CD14-positive monocyte (primary cell): ENCODE data around the gene NRG3. TPM values are rescaled to one million over a fixed set of nuclear protein-coding genes. Genes with fewer than 3 reads are reported as not detected.

Experiments used
- DNase-seq, 3 donors: peaks; one replicate each; pipeline ENCODE4 v3.0.0-alpha.2; 2011 to 2022
- H2AFZ ChIP-seq: 2 replicates; pipeline ENCODE4 v1.6.0; 2012; ENCODE audit warnings: mild to moderate bottlenecking, low read depth, low read length, inconsistent platforms; ENCODE audit not compliant: insufficient read depth, poor library complexity, severe bottlenecking
- H3K27ac ChIP-seq, 2 donors: 1 replicate in 1 of 2; 2 replicates in 1 of 2; pipeline ENCODE4 v1.5.1; 2012 to 2013; ENCODE audit warnings: low read length in 2 of 2, control low read depth in 1 of 2, inconsistent platforms in 1 of 2, low read depth in 1 of 2, mild to moderate bottlenecking in 1 of 2
- H3K27me3 ChIP-seq, 2 donors: one replicate each; pipeline versions ENCODE4 v1.6.0 to v1.6.1; 2011 to 2013; ENCODE audit warnings: low read length in 2 of 2; ENCODE audit not compliant: control insufficient read depth in 2 of 2, insufficient read depth in 2 of 2
- H3K36me3 ChIP-seq, 2 donors: replicated peaks in 1 of 2; 1 replicate in 1 of 2; 2 replicates in 1 of 2; pipeline versions ENCODE4 v1.5.1 to v1.6.1; 2012 to 2013; ENCODE audit warnings: low read length in 2 of 2, control low read depth in 1 of 2, inconsistent platforms in 1 of 2, mild to moderate bottlenecking in 1 of 2; ENCODE audit not compliant: insufficient read depth in 2 of 2, control insufficient read depth in 1 of 2
- H3K4me1 ChIP-seq, 2 donors: 1 replicate in 1 of 2; 2 replicates in 1 of 2; pipeline versions ENCODE4 v1.5.1 to v1.6.1; 2012 to 2013; ENCODE audit warnings: low read length in 2 of 2, control low read depth in 1 of 2, inconsistent platforms in 1 of 2, mild to moderate bottlenecking in 1 of 2, moderate library complexity in 1 of 2; ENCODE audit not compliant: insufficient read depth in 2 of 2, control insufficient read depth in 1 of 2
- H3K4me2 ChIP-seq: replicated peaks from 2 replicates; pipeline ENCODE3; 2012; ENCODE audit warnings: low read length, moderate library complexity, mild to moderate bottlenecking; ENCODE audit not compliant: poor library complexity, severe bottlenecking; ENCODE audit errors: extremely low read depth
- H3K4me3 ChIP-seq, 3 experiments: fragments of 200-600 bp in 1 of 3; sonication (generic) in 1 of 3; replicated peaks in 1 of 3; 1 replicate in 2 of 3; 2 replicates in 1 of 3; pipeline ENCODE4 v1.5.1; 2011 to 2013; ENCODE audit warnings: low read length in 3 of 3, mild to moderate bottlenecking in 3 of 3, control low read depth in 2 of 3, low read depth in 2 of 3, inconsistent platforms in 1 of 3, moderate library complexity in 1 of 3
- H3K79me2 ChIP-seq: 2 replicates; pipeline ENCODE4 v1.6.0; 2012; ENCODE audit warnings: mild to moderate bottlenecking, control low read depth, inconsistent platforms, low read length, moderate library complexity; ENCODE audit not compliant: insufficient read depth
- H3K9ac ChIP-seq: 2 replicates; pipeline ENCODE4 v1.6.0; 2017; ENCODE audit warnings: low read length, mild to moderate bottlenecking; ENCODE audit not compliant: insufficient read depth, poor library complexity, severe bottlenecking
- H3K9me3 ChIP-seq, 2 donors: replicated peaks in 1 of 2; 1 replicate in 1 of 2; 2 replicates in 1 of 2; pipeline versions ENCODE4 v1.5.1 to v1.6.1; 2012 to 2013; ENCODE audit warnings: low read length in 2 of 2, control low read depth in 1 of 2; ENCODE audit not compliant: control insufficient read depth in 1 of 2, insufficient read depth in 1 of 2
- H4K20me1 ChIP-seq: 2 replicates; pipeline ENCODE4 v1.6.0; 2012; ENCODE audit warnings: mild to moderate bottlenecking, low read length, control low read depth, moderate library complexity; ENCODE audit not compliant: insufficient read depth
- H3K27ac Mint-ChIP-seq, 7 donors: one replicate each; pipeline ENCODE4 v1.8.0; 2020; ENCODE audit warnings: mild to moderate bottlenecking in 7 of 7, mixed read lengths in 7 of 7, moderate library complexity in 6 of 7, inconsistent platforms in 2 of 7
- H3K27me3 Mint-ChIP-seq, 3 donors: one replicate each; pipeline ENCODE4 v1.8.0; 2021 to 2022; ENCODE audit warnings: low read depth in 3 of 3, mild to moderate bottlenecking in 3 of 3, mixed read lengths in 3 of 3, moderate library complexity in 3 of 3, inconsistent platforms in 1 of 3
- H3K36me3 Mint-ChIP-seq, 2 donors: one replicate each; pipeline ENCODE4 v1.8.0; 2020; ENCODE audit warnings: mixed read lengths in 2 of 2, inconsistent platforms in 1 of 2, mild to moderate bottlenecking in 1 of 2
- H3K4me1 Mint-ChIP-seq: one replicate; pipeline ENCODE4 v1.8.0; 2020; ENCODE audit warnings: mild to moderate bottlenecking, mixed read lengths
- H3K4me3 Mint-ChIP-seq, 2 donors: one replicate each; pipeline ENCODE4 v1.8.0; 2020; ENCODE audit warnings: mild to moderate bottlenecking in 2 of 2, mixed read lengths in 2 of 2, moderate library complexity in 1 of 2
- H3K9me3 Mint-ChIP-seq, 7 donors: one replicate each; pipeline ENCODE4 v1.8.0; 2020 to 2022; ENCODE audit warnings: mixed read lengths in 7 of 7, mild to moderate bottlenecking in 6 of 7, moderate library complexity in 6 of 7, inconsistent platforms in 2 of 7
- WGBS: methylation state at CpG from one replicate; pipeline ENCODE4 v1.1.5; 2013; ENCODE audit warnings: missing lambda C conversion rate; ENCODE audit not compliant: insufficient coverage; 5-methylcytosine and 5-hydroxymethylcytosine counted together
- intact Hi-C, 2 donors: fragments of 100-400 bp; cut with micrococcal nuclease; formaldehyde crosslinking; loops; one replicate each; pipeline versions ENCODE4 v1.15.0 to v1.15.1; 2023
- polyA plus RNA-seq, 3 donors: library from polyadenylated mRNA; depleted of rRNA in 1 of 3; unstranded in 2 of 3; stranded (reverse) in 1 of 3; fragments of 300-500 nt in 2 of 3; fragments of >200 nt in 1 of 3; fragmentation: Illumina TruSeq in 2 of 3; gene quantifications; 1 replicate in 2 of 3; 2 replicates in 1 of 3; pipeline ENCODE4 v1.2.3, GENCODE V29; 2012 to 2021
- TF ChIP-seq, protein P1 (sequence below): fragments of 200-600 bp; IDR thresholded peaks from one replicate; pipeline ENCODE4 v1.8.0; 2022; ENCODE audit warnings: antibody characterized with exemption, mild to moderate bottlenecking

NRG3 gene
- polyA plus RNA-seq, 3 donors, result not detected

DNA sequence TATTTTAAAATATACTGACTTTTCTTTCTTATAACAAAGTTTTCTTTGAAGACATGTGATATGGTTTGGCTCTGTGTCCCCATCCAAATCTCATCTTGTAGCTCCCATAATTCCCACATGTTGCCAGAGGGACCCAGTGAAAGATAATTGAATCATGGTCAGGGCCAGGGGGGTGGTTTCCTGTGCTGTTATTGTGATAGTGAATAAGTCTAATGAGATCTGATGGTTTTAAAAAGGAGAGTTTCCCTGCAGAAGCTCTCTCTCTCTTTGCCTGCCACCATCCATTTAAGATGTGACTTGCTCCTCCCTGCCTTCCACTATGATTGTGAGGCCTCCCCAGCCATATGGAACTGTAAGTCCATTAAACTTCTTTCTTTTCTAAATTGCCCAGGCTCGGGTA, 768.1 kb downstream of the NRG3 start:
- H3K79me2 ChIP-seq, result no peaks in the 10 kb centered on the region
- no peaks in the 10 kb centered on the region for H4K20me1 ChIP-seq
- H2AFZ ChIP-seq, result no peak overlapping the region
- TF ChIP-seq, protein P1, sequence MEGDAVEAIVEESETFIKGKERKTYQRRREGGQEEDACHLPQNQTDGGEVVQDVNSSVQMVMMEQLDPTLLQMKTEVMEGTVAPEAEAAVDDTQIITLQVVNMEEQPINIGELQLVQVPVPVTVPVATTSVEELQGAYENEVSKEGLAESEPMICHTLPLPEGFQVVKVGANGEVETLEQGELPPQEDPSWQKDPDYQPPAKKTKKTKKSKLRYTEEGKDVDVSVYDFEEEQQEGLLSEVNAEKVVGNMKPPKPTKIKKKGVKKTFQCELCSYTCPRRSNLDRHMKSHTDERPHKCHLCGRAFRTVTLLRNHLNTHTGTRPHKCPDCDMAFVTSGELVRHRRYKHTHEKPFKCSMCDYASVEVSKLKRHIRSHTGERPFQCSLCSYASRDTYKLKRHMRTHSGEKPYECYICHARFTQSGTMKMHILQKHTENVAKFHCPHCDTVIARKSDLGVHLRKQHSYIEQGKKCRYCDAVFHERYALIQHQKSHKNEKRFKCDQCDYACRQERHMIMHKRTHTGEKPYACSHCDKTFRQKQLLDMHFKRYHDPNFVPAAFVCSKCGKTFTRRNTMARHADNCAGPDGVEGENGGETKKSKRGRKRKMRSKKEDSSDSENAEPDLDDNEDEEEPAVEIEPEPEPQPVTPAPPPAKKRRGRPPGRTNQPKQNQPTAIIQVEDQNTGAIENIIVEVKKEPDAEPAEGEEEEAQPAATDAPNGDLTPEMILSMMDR, result no peak
- Mint-ChIP-seq H3K4me1 (no peaks in the 10 kb centered on the region), H3K27ac (no peak overlapping the region), H3K36me3 (no peaks in the 10 kb centered on the region), H3K9me3 (peaks cover 0 to 4% (median 0%) of the 10 kb centered on the region in 7 donors), H3K27me3 (no peaks in the 10 kb centered on the region), H3K4me3 (no peak overlapping the region)
- H3K4me2 ChIP-seq, result no peak overlapping the region
- no CpG with 5 or more reads among the region's 1 CpG for WGBS
- no peak for DNase-seq
- no peaks in the 10 kb centered on the region for H3K36me3 ChIP-seq
- intact Hi-C loops, result no loop called here
- H3K9me3 ChIP-seq, result no peaks in the 10 kb centered on the region
- H3K4me1 ChIP-seq, result no peaks in the 10 kb centered on the region
- H3K27ac ChIP-seq, result no peak overlapping the region
- H3K9ac ChIP-seq, result no peak overlapping the region
- no peaks in the 10 kb centered on the region for H3K27me3 ChIP-seq
- H3K4me3 ChIP-seq, result no peak overlapping the region

DNA sequence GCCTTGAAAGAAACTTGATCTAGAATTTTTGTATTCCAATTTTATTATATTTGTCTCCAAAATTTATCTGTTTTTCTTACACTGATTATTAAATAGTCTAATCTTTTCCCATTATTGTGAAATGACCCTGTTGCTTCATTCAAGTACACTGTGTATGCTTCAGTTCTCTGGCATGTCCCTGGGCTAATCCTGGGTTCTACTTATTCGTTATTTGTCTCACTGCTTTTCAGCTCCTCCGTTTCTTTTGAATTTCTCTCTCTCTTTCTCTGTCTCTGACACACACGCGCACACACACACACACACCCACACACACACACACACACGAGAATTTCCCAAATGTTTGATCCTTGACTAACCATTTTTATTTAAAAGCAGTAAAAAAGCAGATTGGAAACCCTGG, 768.6 kb downstream of the NRG3 start:
- Histone ChIP-seq H3K9ac (no peak overlapping the region), H3K4me1 (no peaks in the 10 kb centered on the region), H3K79me2 (no peaks in the 10 kb centered on the region), H3K4me2 (no peak overlapping the region), H3K27ac (no peak overlapping the region), H2AFZ (no peak overlapping the region), H3K9me3 (no peaks in the 10 kb centered on the region), H3K4me3 (no peak overlapping the region), H3K27me3 (no peaks in the 10 kb centered on the region), H4K20me1 (no peaks in the 10 kb centered on the region), H3K36me3 (no peaks in the 10 kb centered on the region)
- TF ChIP-seq, protein P1, result no peak
- 90% methylated on average over 2 of the region's 5 CpGs for WGBS
- Mint-ChIP-seq H3K4me3 (no peak overlapping the region), H3K4me1 (no peaks in the 10 kb centered on the region), H3K36me3 (no peaks in the 10 kb centered on the region), H3K9me3 (peaks cover 0 to 4% (median 0%) of the 10 kb centered on the region in 7 donors), H3K27ac (no peak overlapping the region), H3K27me3 (no peaks in the 10 kb centered on the region)
- intact Hi-C loops, result no loop called here
- DNase-seq, result no peak
